HT1080 (cell line): ENCODE data around the gene GPX3. TPM values are rescaled to one million over a fixed set of nuclear protein-coding genes. Genes with fewer than 3 reads are reported as not detected.

Experiments
- DNase-seq: peaks from one replicate; pipeline ENCODE4 v3.0.0-alpha.2; 2015; ENCODE audit warnings: low read depth
- total RNA-seq: library from RNA; depleted of rRNA; stranded (reverse); fragments of >200 nt; shearing (Covaris generic); gene quantifications from 2 replicates; pipeline ENCODE4 v1.2.3, GENCODE V29; 2014; rRNA removed

The GPX3 gene
- total RNA-seq, 1 experiment from 2014 or later, result 0.27 TPM

DNA sequence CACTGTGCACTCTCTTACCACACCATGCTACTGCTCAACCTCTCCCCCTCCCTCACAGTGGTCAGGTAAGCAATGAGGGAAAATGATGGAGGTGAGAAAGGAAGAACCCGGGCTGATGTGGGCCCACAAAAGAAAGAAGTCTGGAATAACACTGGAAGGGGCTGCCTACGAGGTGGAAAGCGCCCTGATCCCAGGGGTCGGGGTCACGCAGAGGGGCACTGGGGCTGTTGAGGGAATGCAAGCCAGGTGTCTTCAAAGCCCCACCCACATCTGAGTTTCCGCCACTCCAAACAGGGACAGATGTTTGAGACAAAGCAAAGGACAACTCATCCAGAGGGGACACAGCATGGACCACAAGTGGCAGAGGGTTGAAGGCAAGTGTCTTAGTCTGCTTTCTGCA, 56.2 kb downstream of the GPX3 start:
- no peak for DNase-seq

DNA sequence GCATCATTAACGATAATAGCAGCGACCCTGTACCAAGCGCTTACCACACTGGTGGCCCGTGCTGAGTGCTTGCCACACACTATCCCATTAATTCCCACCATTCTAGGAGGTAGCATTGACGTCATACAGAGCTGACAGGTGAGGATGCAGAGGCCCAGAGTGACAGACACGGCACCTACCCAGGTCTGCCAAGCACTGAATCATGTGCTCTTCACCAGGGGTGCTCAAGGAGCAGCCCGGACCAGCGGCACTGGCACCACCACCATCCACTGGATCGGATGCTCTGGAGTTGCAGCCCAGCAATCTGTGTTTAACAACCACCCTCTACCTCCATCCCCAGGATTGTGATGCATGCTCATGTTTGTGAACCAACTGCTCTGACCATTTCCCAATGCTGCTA, 57.0 kb downstream of the GPX3 start:
- DNase-seq, result no peak

- DNase-seq, result no peak
Measured at GRCh38 chr5:151077967-151078366, 57.6 kb downstream of the GPX3 start.

Other genes starting within 250 kb of the GPX3 start
- gene SMIM3, start 241.8 kb upstream of the GPX3 start, total RNA-seq, result 4.4 and 5.9 TPM in 2 replicates
- gene IRGM, start 174.1 kb upstream of the GPX3 start, total RNA-seq, result 0.08 and 0.10 TPM in 2 replicates
- gene ZNF300, start 115.6 kb upstream of the GPX3 start, total RNA-seq, result 8.3 and 8.6 TPM in 2 replicates
- gene TNIP1, start 60.4 kb downstream of the GPX3 start, total RNA-seq, result 72.9 and 83.0 TPM in 2 replicates
- 142 and 152 TPM in 2 replicates for gene ANXA6, start 137.2 kb downstream of the GPX3 start, total RNA-seq
- 15.5 and 18.4 TPM in 2 replicates for gene CCDC69, start 203.5 kb downstream of the GPX3 start, total RNA-seq
- gene GM2A, start 232.6 kb downstream of the GPX3 start, total RNA-seq, result 16.0 and 20.3 TPM in 2 replicates